Activated CD4-positive, alpha-beta T cell treated with anti-CD3 and anti-CD28 coated beads, Interleukin-2, amount 10 ng/mL, durations not matched to agents 24 days and 14 days (primary cell): ENCODE measurements around the gene MTERF4. TPM values are rescaled to one million over a fixed set of nuclear protein-coding genes. Genes with fewer than 3 reads are reported as not detected.
"Not testable (repeated sequence)": the region's sequence is repeated elsewhere in the genome, so short reads cannot be mapped to it uniquely, and the experiment has no call there.

Experiments
- DNase-seq: peaks from one replicate; pipeline ENCODE4 v3.0.0; 2022
- H3K27ac Mint-ChIP-seq: one replicate; pipeline ENCODE4 v1.8.0; 2022; ENCODE audit warnings: mild to moderate bottlenecking, mixed read lengths
- H3K27me3 Mint-ChIP-seq: one replicate; pipeline ENCODE4 v1.8.0; 2022; ENCODE audit warnings: mixed read lengths
- H3K36me3 Mint-ChIP-seq: one replicate; pipeline ENCODE4 v1.8.0; 2022; ENCODE audit warnings: low read depth, mild to moderate bottlenecking, mixed read lengths
- H3K4me1 Mint-ChIP-seq: one replicate; pipeline ENCODE4 v1.8.0; 2021; ENCODE audit warnings: mixed read lengths
- H3K4me3 Mint-ChIP-seq: one replicate; pipeline ENCODE4 v1.8.0; 2022; ENCODE audit warnings: mild to moderate bottlenecking, moderate library complexity, mixed read lengths
- H3K9me3 Mint-ChIP-seq: one replicate; pipeline ENCODE4 v1.8.0; 2021; ENCODE audit warnings: mixed read lengths
- intact Hi-C: fragments of 100-400 bp; cut with micrococcal nuclease; formaldehyde crosslinking; loops from one replicate; pipeline ENCODE4 v1.15.1; 2023
- total RNA-seq: library from RNA; stranded (reverse); gene quantifications from 2 replicates; pipeline ENCODE4 v1.2.3, GENCODE V29; 2022

The MTERF4 gene
- total RNA-seq, 1 donor from 2014 or later: 43.9 TPM

GRCh38 chr2:241095594-241096290, 6.3 kb downstream of the MTERF4 start:
- H3K27ac Mint-ChIP-seq: peak overlapping the region; percentile 52
- peaks cover 62% of the 10 kb centered on the region for H3K36me3 Mint-ChIP-seq
- H3K4me3 Mint-ChIP-seq: peak overlapping the region; percentile 14
- no peaks in the 10 kb centered on the region for H3K27me3 Mint-ChIP-seq
- peak; percentile 80 for DNase-seq
- peaks cover 32% of the 10 kb centered on the region for H3K4me1 Mint-ChIP-seq
- no peaks in the 10 kb centered on the region for H3K9me3 Mint-ChIP-seq
- intact Hi-C loops: no loop called here

- peaks cover 29% of the 10 kb centered on the region for H3K4me1 Mint-ChIP-seq
- H3K27me3 Mint-ChIP-seq: no peaks in the 10 kb centered on the region
- no peak for DNase-seq
- intact Hi-C loops: no loop called here
- H3K36me3 Mint-ChIP-seq: peaks cover 58% of the 10 kb centered on the region
- H3K4me3 Mint-ChIP-seq: no peak overlapping the region
- no peaks in the 10 kb centered on the region for H3K9me3 Mint-ChIP-seq
- H3K27ac Mint-ChIP-seq: peak overlapping the region; percentile 52
These were observed 7.1 kb downstream of the MTERF4 start for GRCh38 chr2:241094924-241095420.

- H3K4me1 Mint-ChIP-seq: peaks cover 25% of the 10 kb centered on the region
- H3K27ac Mint-ChIP-seq: no peak overlapping the region
- H3K4me3 Mint-ChIP-seq: no peak overlapping the region
- intact Hi-C loops: no loop called here
- H3K36me3 Mint-ChIP-seq: peaks cover 55% of the 10 kb centered on the region
- no peaks in the 10 kb centered on the region for H3K27me3 Mint-ChIP-seq
- DNase-seq: no peak
- H3K9me3 Mint-ChIP-seq: no peaks in the 10 kb centered on the region
These were observed 7.9 kb downstream of the MTERF4 start for GRCh38 chr2:241094172-241094571.

- DNase-seq, H3K27me3 Mint-ChIP-seq, H3K4me3 Mint-ChIP-seq, H3K9me3 Mint-ChIP-seq, H3K27ac Mint-ChIP-seq, intact Hi-C loops: not testable (repeated sequence)
- Mint-ChIP-seq H3K4me1 (peaks cover 19% of the 10 kb centered on the region), H3K36me3 (peaks cover 55% of the 10 kb centered on the region)
These were observed 8.8 kb downstream of the MTERF4 start for GRCh38 chr2:241093133-241093781.

GRCh38 chr2:241092677-241093076, 9.4 kb downstream of the MTERF4 start:
- Mint-ChIP-seq H3K4me3 (no peak overlapping the region), H3K27me3 (no peaks in the 10 kb centered on the region), H3K4me1 (peaks cover 18% of the 10 kb centered on the region), H3K27ac (no peak overlapping the region), H3K36me3 (peaks cover 59% of the 10 kb centered on the region), H3K9me3 (no peaks in the 10 kb centered on the region)
- no peak for DNase-seq
- intact Hi-C loops: no loop called here

GRCh38 chr2:241091734-241092445, 10.2 kb downstream of the MTERF4 start:
- intact Hi-C loops: no loop called here
- DNase-seq: no peak
- Mint-ChIP-seq H3K9me3 (no peaks in the 10 kb centered on the region), H3K36me3 (peaks cover 57% of the 10 kb centered on the region), H3K4me3 (no peak overlapping the region), H3K27ac (no peak overlapping the region), H3K27me3 (no peaks in the 10 kb centered on the region), H3K4me1 (peaks cover 14% of the 10 kb centered on the region)

- H3K4me3 Mint-ChIP-seq: no peak overlapping the region
- no peak overlapping the region for H3K27ac Mint-ChIP-seq
These were observed 10.9 kb downstream of the MTERF4 start for GRCh38 chr2:241091201-241091600.

GRCh38 chr2:241088791-241089732, 13.0 kb downstream of the MTERF4 start:
- Mint-ChIP-seq H3K27me3 (no peaks in the 10 kb centered on the region), H3K36me3 (peaks cover 52% of the 10 kb centered on the region), H3K4me3 (no peak overlapping the region), H3K27ac (no peak overlapping the region), H3K9me3 (no peaks in the 10 kb centered on the region), H3K4me1 (no peaks in the 10 kb centered on the region)
- intact Hi-C loops: no loop called here
- no peak for DNase-seq

More at GRCh38 chr2:241091201-241091600, 10.9 kb downstream of the MTERF4 start:
- H3K9me3 Mint-ChIP-seq: no peaks in the 10 kb centered on the region
- intact Hi-C loops: no loop called here
- no peaks in the 10 kb centered on the region for H3K27me3 Mint-ChIP-seq
- H3K4me1 Mint-ChIP-seq: peaks cover 9% of the 10 kb centered on the region
- H3K36me3 Mint-ChIP-seq: peaks cover 57% of the 10 kb centered on the region
- DNase-seq: no peak

- intact Hi-C loops: no loop called here
- Mint-ChIP-seq H3K4me1 (no peaks in the 10 kb centered on the region), H3K27ac (no peak overlapping the region)
These were observed 13.7 kb downstream of the MTERF4 start for GRCh38 chr2:241088376-241088775.

GRCh38 chr2:241087420-241088268, 14.4 kb downstream of the MTERF4 start:
- DNase-seq: no peak
- no peaks in the 10 kb centered on the region for H3K27me3 Mint-ChIP-seq
- peaks cover 51% of the 10 kb centered on the region for H3K36me3 Mint-ChIP-seq
- H3K9me3 Mint-ChIP-seq: no peaks in the 10 kb centered on the region
- intact Hi-C loops: no loop called here
- H3K27ac Mint-ChIP-seq: no peak overlapping the region
- no peaks in the 10 kb centered on the region for H3K4me1 Mint-ChIP-seq
- H3K4me3 Mint-ChIP-seq: no peak overlapping the region

More at GRCh38 chr2:241088376-241088775, 13.7 kb downstream of the MTERF4 start:
- DNase-seq: no peak
- Mint-ChIP-seq H3K36me3 (peaks cover 52% of the 10 kb centered on the region), H3K9me3 (no peaks in the 10 kb centered on the region), H3K27me3 (no peaks in the 10 kb centered on the region), H3K4me3 (no peak overlapping the region)

GRCh38 chr2:241084856-241085444, 17.1 kb downstream of the MTERF4 start:
- DNase-seq: no peak
- intact Hi-C loops: no loop called here
- no peak overlapping the region for H3K27ac Mint-ChIP-seq

GRCh38 chr2:241083091-241083415, 19.0 kb downstream of the MTERF4 start:
- DNase-seq: no peak
- intact Hi-C loops: no loop called here
- no peak overlapping the region for H3K4me3 Mint-ChIP-seq
- H3K27me3 Mint-ChIP-seq: no peaks in the 10 kb centered on the region
- peaks cover 28% of the 10 kb centered on the region for H3K36me3 Mint-ChIP-seq
- no peak overlapping the region for H3K27ac Mint-ChIP-seq
- H3K9me3 Mint-ChIP-seq: no peaks in the 10 kb centered on the region
- H3K4me1 Mint-ChIP-seq: no peaks in the 10 kb centered on the region

More at GRCh38 chr2:241084856-241085444, 17.1 kb downstream of the MTERF4 start:
- no peak overlapping the region for H3K4me3 Mint-ChIP-seq
- H3K27me3 Mint-ChIP-seq: no peaks in the 10 kb centered on the region
- H3K4me1 Mint-ChIP-seq: no peaks in the 10 kb centered on the region
- H3K36me3 Mint-ChIP-seq: peaks cover 43% of the 10 kb centered on the region
- no peaks in the 10 kb centered on the region for H3K9me3 Mint-ChIP-seq
